NK-92 (cell line): ENCODE results near the gene TDRD15.
"Not testable (repeated sequence)": the region's sequence is repeated elsewhere in the genome, so short reads cannot be mapped to it uniquely, and the experiment has no call there.

Source experiments
- DNase-seq: peaks from one replicate; lab custom pipeline; 2025; ENCODE audit not compliant: unreplicated experiment; lab: John Stamatoyannopoulos, UW

Gene TDRD15

DNA sequence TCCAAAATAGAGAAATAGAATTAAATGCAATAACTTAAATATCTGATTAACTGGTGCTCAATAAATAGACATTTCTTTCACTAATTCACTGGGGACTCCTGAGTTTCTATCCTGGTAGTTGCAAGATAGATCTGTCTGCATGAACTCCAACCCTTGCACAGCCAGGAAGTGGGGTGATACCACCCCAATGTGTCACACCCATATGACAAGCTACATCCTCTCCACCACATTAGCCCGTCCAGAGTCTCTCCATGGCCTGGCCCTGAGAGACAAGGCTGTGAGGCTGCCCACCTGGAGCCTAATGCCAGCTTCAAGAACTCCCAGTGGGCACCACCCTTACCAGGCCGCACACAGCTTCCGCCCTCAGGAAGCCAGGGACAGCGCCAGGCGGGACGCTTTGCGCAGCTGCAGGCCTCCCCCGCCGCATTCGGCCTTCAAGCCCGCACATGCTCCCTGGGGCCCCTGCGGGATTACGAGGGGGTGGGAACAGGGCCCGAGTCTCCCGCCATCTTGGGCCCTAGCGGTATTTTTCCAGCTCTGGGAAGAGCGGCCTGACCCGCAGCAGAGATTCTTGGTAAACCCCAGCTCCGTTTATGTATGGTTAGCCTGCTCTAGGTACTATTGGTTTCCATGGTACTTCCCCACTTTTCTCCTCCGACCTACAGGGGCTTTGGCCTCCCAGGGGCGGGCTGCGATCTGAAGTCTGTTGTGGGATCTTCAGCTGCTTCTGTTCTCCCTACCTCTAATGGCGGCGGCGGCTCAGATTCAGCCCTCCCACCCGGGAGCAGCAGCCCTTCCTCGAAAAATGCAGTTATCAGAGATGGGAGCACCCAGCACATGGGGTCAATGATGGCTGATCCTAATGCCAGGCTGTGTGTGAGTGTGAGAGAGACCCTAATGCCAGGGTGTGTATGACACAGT lies at the start of gene TDRD15:
TSS of gene TDRD15 (plus strand) at position 496 of the 921 bp plus-strand sequence. CDS start 13,500 bp downstream, outside the sequence.
- no peak for DNase-seq

DNA sequence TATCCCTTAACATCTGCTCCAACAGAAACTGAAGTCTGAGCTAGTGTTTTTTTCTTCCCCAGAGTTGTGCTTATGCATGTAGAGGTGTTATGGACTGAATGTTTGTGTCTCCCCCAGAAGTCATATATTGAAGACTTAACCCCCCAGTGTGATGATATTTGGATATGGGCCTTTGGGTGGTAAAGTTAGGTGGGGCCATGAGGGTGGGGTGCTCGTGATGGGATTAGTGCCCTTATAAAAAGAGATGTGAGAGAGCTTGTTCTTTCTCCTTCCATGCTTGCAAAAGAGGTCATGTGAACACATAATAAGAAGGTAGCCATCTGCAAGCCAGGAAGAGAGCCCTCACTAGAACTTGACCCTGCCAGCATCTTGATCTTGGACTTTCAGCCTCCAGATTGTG lies 45.5 kb upstream of the TDRD15 start:
- no peak for DNase-seq

- DNase-seq = no peak
Observed at GRCh38 chr2:21083482-21083881, 40.3 kb upstream of the TDRD15 start.

DNA sequence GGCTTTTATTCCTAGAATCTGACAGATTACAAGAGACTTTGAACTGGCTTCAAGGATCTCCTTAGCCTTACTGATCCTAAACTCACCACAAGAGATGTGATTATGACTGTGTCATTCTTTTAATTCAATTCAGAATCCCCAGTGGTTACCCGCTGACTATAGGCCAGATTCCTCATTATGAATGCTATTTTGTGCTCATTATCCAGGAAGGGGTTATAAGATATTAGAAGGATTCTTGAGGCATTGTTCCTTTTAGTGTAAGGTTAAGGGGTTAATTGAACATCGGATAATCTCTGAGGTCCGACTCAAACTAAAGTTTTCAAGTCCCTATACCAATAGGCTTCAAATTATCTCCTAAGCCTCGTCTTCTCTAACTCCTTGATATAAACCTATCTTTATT lies 39.4 kb upstream of the TDRD15 start:
- no peak for DNase-seq

GRCh38 chr2:21092308-21092869 lies 31.4 kb upstream of the TDRD15 start:
- DNase-seq = no peak

GRCh38 chr2:21095178-21095577 lies 28.6 kb upstream of the TDRD15 start:
- no peak for DNase-seq

- DNase-seq = no peak
Observed at GRCh38 chr2:21095714-21096113, 28.1 kb upstream of the TDRD15 start.

- DNase-seq = no peak
Observed at GRCh38 chr2:21096458-21096857, 27.3 kb upstream of the TDRD15 start.

DNA sequence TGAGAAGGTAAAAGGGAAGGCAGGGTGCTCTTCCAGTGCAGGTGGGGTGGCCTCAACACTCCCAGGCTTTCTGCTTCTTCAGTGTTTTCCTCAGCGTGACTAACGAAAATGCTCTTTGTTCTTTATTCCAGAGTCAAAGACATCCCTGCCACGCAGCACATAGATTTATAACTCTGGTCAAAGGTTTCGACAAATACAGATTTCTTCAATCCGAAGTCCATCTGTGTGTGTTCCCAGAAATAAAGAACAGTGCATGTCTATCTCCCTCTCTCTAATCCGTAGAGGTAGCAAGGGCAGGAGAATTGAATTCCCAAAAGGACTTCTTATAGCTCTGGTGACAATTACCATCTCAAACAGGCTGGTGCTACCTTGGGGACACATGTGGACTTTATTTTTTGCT lies 26.4 kb upstream of the TDRD15 start:
- DNase-seq = no peak

- DNase-seq = no peak
Observed at GRCh38 chr2:21098294-21098693, 25.5 kb upstream of the TDRD15 start.

- DNase-seq = no peak
Observed at GRCh38 chr2:21099281-21099907, 24.4 kb upstream of the TDRD15 start.

- not testable (repeated sequence) for DNase-seq
Observed at GRCh38 chr2:21101514-21102155, 22.1 kb upstream of the TDRD15 start.

DNA sequence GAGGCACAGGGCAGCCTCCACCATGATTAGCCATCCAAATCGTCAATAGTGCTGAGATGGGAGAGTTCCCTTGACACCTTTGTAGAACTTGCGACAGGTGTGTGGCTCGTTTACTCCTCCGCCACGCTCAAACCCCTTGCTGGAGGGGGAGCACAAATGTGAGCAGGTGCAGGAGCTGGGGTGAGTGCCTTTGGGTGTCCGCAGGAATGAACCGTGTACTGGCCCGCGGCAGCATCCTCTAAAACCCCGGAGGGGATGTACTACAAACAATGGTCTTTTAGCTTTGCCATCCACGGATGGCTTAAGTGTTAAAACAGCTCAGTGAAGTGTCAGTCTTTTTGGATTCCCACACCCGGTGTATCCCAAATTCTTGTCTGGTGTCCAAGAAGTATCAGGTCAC lies 21.4 kb upstream of the TDRD15 start:
- DNase-seq = no peak

GRCh38 chr2:21103274-21103891 lies 20.4 kb upstream of the TDRD15 start:
- no peak for DNase-seq

GRCh38 chr2:21104030-21104660 lies 19.6 kb upstream of the TDRD15 start:
- DNase-seq = no peak

GRCh38 chr2:21111012-21111411 lies 12.8 kb upstream of the TDRD15 start:
- no peak for DNase-seq

DNA sequence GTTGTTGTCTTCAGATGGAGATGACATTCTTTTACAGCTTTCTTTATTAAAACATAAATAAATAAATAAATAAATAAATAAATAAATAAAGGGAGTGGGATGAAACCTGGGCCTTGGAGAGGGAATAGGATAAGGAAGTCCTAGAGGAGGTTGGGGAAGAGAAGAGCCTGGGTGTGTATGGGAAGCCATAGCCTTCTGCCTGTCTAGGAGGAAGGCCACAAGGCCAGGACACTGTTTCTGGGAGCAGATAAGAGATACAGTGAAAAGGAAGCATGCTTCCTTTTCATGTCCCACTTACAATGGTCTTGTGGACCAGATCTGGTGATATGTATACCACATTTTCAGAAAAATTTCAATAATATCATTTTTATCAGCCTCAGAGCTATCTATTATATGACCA lies 6.1 kb upstream of the TDRD15 start:
- no peak for DNase-seq

GRCh38 chr2:21118302-21118920 lies 5.4 kb upstream of the TDRD15 start:
- DNase-seq = no peak

GRCh38 chr2:21131861-21132260 lies 8.1 kb downstream of the TDRD15 start:
- no peak for DNase-seq

DNA sequence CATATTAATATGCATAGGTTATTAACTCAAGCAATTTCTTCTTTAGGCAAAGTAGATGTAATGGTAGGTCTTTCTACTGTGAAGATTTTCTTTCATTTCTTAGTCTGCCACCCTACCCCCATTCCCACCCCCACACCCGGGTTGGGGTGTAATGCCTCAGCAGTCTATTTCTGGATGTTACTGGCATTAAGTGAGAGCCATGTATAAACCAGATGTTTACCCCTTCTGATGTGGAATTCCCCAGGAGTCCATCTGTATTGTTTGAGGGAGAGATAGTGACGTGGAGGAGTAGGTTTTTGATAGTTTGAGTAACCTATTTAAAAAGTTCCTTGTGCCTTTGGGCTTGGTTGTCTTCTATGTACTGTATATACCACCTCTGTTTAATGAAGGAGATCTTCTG lies 11.8 kb downstream of the TDRD15 start:
- DNase-seq = no peak
